GM12864 (cell line): ENCODE measurements around the gene MICAL3.

Experiments used
- DNase-seq: peaks from one replicate; pipeline ENCODE4 v3.0.0-alpha.2; 2011; ENCODE audit warnings: low read depth
- H3K4me3 ChIP-seq: 2 replicates; pipeline ENCODE4 v1.5.1; 2011; ENCODE audit warnings: mild to moderate bottlenecking, low read depth, low read length, control low read depth
- TF ChIP-seq, protein P1 (sequence below): IDR thresholded peaks from 2 replicates; pipeline ENCODE4 v1.5.1; 2011; ENCODE audit warnings: low read depth, mild to moderate bottlenecking, moderate library complexity, low read length, control low read depth, inconsistent platforms; ENCODE audit errors: missing control alignments

Gene MICAL3

DNA sequence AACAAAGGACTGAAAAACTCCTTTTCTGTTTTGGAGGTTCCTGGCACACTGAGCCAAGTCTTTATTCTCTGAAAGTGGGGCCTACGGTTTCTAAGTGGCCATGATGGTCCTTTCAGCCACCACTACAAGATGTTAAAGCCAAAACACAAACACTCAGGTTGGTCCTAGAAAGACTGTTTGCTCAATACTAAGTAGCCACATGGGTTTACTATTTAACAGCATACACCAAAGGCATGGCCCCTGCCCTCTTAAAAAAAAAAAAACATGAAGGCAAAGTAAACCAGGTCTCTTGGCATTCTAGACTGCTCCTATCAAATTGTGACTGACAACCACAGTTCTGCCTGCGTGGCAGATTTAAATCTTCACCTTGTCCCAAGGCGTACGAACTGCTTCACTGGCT, 126.5 kb downstream of the MICAL3 start:
- TF ChIP-seq, protein P1, sequence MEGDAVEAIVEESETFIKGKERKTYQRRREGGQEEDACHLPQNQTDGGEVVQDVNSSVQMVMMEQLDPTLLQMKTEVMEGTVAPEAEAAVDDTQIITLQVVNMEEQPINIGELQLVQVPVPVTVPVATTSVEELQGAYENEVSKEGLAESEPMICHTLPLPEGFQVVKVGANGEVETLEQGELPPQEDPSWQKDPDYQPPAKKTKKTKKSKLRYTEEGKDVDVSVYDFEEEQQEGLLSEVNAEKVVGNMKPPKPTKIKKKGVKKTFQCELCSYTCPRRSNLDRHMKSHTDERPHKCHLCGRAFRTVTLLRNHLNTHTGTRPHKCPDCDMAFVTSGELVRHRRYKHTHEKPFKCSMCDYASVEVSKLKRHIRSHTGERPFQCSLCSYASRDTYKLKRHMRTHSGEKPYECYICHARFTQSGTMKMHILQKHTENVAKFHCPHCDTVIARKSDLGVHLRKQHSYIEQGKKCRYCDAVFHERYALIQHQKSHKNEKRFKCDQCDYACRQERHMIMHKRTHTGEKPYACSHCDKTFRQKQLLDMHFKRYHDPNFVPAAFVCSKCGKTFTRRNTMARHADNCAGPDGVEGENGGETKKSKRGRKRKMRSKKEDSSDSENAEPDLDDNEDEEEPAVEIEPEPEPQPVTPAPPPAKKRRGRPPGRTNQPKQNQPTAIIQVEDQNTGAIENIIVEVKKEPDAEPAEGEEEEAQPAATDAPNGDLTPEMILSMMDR: no peak
- no peak for DNase-seq
- H3K4me3 ChIP-seq: no peak overlapping the region

DNA sequence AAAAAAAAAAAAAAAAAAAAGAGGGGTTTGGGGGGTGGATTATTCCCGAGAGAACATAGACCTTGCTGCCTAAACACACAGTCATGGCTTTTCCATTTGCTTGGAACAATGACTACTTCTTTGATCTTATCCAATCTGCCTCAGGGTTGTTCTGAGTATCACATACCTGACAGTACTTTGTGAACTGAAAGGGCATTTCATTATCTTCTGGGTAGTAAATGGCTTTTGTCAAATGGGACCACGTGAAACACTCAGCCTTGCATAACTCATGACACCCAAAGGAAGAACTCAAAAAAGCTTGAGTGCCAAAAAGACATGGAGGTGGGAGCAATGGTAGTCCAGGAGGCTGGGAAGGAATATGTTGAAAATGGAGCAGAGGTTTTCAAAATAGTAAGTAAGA, 126.9 kb downstream of the MICAL3 start:
- H3K4me3 ChIP-seq: no peak overlapping the region
- DNase-seq: no peak
- TF ChIP-seq, protein P1: no peak

- TF ChIP-seq, protein P1: peak; percentile 30
- no peak overlapping the region for H3K4me3 ChIP-seq
- no peak for DNase-seq
Observed at GRCh38 chr22:17896586-17896985, 127.8 kb downstream of the MICAL3 start.

- TF ChIP-seq, protein P1: no peak
- DNase-seq: no peak
- H3K4me3 ChIP-seq: no peak overlapping the region
Observed at GRCh38 chr22:17893900-17894535, 130.3 kb downstream of the MICAL3 start.

GRCh38 chr22:17892376-17892775, 132.0 kb downstream of the MICAL3 start:
- TF ChIP-seq, protein P1: no peak
- no peak overlapping the region for H3K4me3 ChIP-seq
- DNase-seq: no peak

GRCh38 chr22:17891481-17892167, 132.7 kb downstream of the MICAL3 start:
- no peak for DNase-seq
- H3K4me3 ChIP-seq: no peak overlapping the region
- TF ChIP-seq, protein P1: peak; percentile 50

DNA sequence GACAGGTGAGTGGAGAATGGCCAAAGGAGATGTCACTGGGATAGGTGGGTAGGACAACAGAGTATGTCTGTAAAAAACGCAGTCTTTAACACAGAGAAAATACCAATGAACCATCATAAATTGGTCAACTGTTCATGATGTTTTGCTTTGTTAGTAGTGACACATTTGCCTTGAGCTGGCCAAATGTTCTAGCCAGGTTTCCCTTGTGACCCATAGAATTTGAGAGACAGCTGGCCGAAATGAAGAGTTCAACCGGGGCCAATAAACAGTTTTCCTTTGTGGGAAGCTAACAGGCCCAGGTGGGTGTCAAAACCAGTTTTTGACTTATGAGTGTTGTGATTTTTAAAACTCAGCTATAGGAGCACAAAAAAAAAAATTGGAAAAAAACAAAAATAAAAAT, 133.5 kb downstream of the MICAL3 start:
- TF ChIP-seq, protein P1: no peak
- no peak for DNase-seq
- no peak overlapping the region for H3K4me3 ChIP-seq
